Right lung (tissue), 5 donors: ENCODE measurements around the gene MYL4. TPM values are rescaled to one million over a fixed set of nuclear protein-coding genes. Genes with fewer than 3 reads are reported as not detected.
A peak's percentile ranks its signal among the peaks of the same experiment; 100 is the strongest.
"Not testable (repeated sequence)": the region's sequence is repeated elsewhere in the genome, so short reads cannot be mapped to it uniquely, and the experiment has no call there.

ENCODE experiments used
- DNase-seq, 2 donors: peaks; one replicate each; pipeline ENCODE4 v3.0.0-alpha.2; 2013
- polyA plus RNA-seq, 5 donors: library from polyadenylated mRNA; unstranded; fragments of 120-200 nt; gene quantifications; one replicate each; pipeline versions ENCODE4 v1.2.1 to v1.2.3, GENCODE V29; 2013; ENCODE audit warnings: inconsistent platforms in 1 of 5, low replicate concordance in 1 of 5; ENCODE audit not compliant: insufficient read length in 5 of 5, insufficient read depth in 1 of 5

The MYL4 gene
- polyA plus RNA-seq, 5 donors = 2.2 to 86.3 (median 4.8) TPM

GRCh38 chr17:47219621-47220475 is 10.7 kb downstream of the MYL4 start:
- no peak for DNase-seq

GRCh38 chr17:47220531-47220999 is 11.4 kb downstream of the MYL4 start:
- no peak for DNase-seq

- DNase-seq = no peak
Measured at GRCh38 chr17:47221154-47221553, 12.0 kb downstream of the MYL4 start.

- no peak for DNase-seq
Measured at GRCh38 chr17:47222047-47222446, 12.9 kb downstream of the MYL4 start.

- DNase-seq = no peak
Measured at GRCh38 chr17:47223007-47223406, 13.9 kb downstream of the MYL4 start.

- DNase-seq = no peak
Measured at GRCh38 chr17:47223460-47223859, 14.3 kb downstream of the MYL4 start.

- DNase-seq = not testable (repeated sequence)
Measured at GRCh38 chr17:47224077-47224476, 14.9 kb downstream of the MYL4 start.

GRCh38 chr17:47224966-47225365 is 15.8 kb downstream of the MYL4 start:
- DNase-seq = no peak

- DNase-seq = no peak
Measured at GRCh38 chr17:47225436-47225858, 16.3 kb downstream of the MYL4 start.

GRCh38 chr17:47225911-47226688 is 17.0 kb downstream of the MYL4 start:
- no peak for DNase-seq

- DNase-seq = no peak
Measured at GRCh38 chr17:47227862-47228261, 18.7 kb downstream of the MYL4 start.

GRCh38 chr17:47229535-47230443 is 20.6 kb downstream of the MYL4 start:
- DNase-seq = peak; percentile 78 to 83

GRCh38 chr17:47230864-47231263 is 21.7 kb downstream of the MYL4 start:
- no peak for DNase-seq

GRCh38 chr17:47231334-47231733 is 22.2 kb downstream of the MYL4 start:
- no peak for DNase-seq

GRCh38 chr17:47231866-47232265 is 22.7 kb downstream of the MYL4 start:
- DNase-seq = no peak

GRCh38 chr17:47232465-47232864 is 23.3 kb downstream of the MYL4 start:
- no peak for DNase-seq

GRCh38 chr17:47235506-47235905 is 26.4 kb downstream of the MYL4 start:
- DNase-seq = no peak

- DNase-seq = no peak
Measured at GRCh38 chr17:47235923-47236322, 26.8 kb downstream of the MYL4 start.

- no peak for DNase-seq
Measured at GRCh38 chr17:47237841-47238240, 28.7 kb downstream of the MYL4 start.

- DNase-seq = no peak
Measured at GRCh38 chr17:47238321-47239010, 29.3 kb downstream of the MYL4 start.

- no peak for DNase-seq
Measured at GRCh38 chr17:47239619-47239966, 30.4 kb downstream of the MYL4 start.
